Tibial nerve (tissue), 4 donors: ENCODE data around the gene GARS1. TPM values are rescaled to one million over a fixed set of nuclear protein-coding genes. Genes with fewer than 3 reads are reported as not detected.

ENCODE experiments used
- DNase-seq, 2 donors: peaks; one replicate each; pipeline ENCODE4 v3.0.0-alpha.2; 2019; ENCODE audit warnings: low spot score in 2 of 2
- H3K27ac ChIP-seq, 4 donors: fragments of 200-600 bp; sonication (generic) in 3 of 4; one replicate each; pipeline ENCODE4 v1.5.1; 2017 to 2019; ENCODE audit warnings: mild to moderate bottlenecking in 1 of 4
- H3K27me3 ChIP-seq, 2 donors: fragments of 200-600 bp; sonication (generic) in 1 of 2; one replicate each; pipeline versions ENCODE4 v1.5.1 to v1.6.0; 2017 to 2019
- H3K36me3 ChIP-seq, 3 donors: fragments of 200-600 bp; sonication (generic); one replicate each; pipeline ENCODE4 v1.5.1; 2018 to 2019
- H3K4me1 ChIP-seq, 4 donors: fragments of 200-600 bp; sonication (generic) in 3 of 4; one replicate each; pipeline ENCODE4 v1.5.1; 2017 to 2019
- H3K4me3 ChIP-seq, 4 donors: fragments of 200-600 bp; sonication (generic) in 3 of 4; one replicate each; pipeline ENCODE4 v1.5.1; 2017 to 2019; ENCODE audit warnings: mild to moderate bottlenecking in 1 of 4, moderate library complexity in 1 of 4
- H3K9me3 ChIP-seq, 4 donors: fragments of 200-600 bp; sonication (generic) in 3 of 4; one replicate each; pipeline ENCODE4 v1.5.1; 2017 to 2019
- EP300 ChIP-seq, 2 donors: sonication (generic); formaldehyde crosslinking; IDR thresholded peaks; one replicate each; pipeline ENCODE4 v1.6.1; 2017; ENCODE audit warnings: antibody characterized with exemption in 2 of 2, mild to moderate bottlenecking in 1 of 2
- POLR2A ChIP-seq, 2 donors: fragments of 450-650 bp; IDR thresholded peaks; one replicate each; pipeline ENCODE4 v1.6.1; 2017; ENCODE audit warnings: antibody characterized with exemption in 2 of 2, mild to moderate bottlenecking in 2 of 2, moderate library complexity in 2 of 2
- WGBS, 2 donors: methylation state at CpG; one replicate each; pipeline ENCODE4 v1.1.5; 2018; 5-methylcytosine and 5-hydroxymethylcytosine counted together
- total RNA-seq, 4 donors: library from RNA; depleted of rRNA; stranded (reverse); fragments of >200 nt; gene quantifications; one replicate each; pipeline ENCODE4 v1.1.0, GENCODE V29; 2016
- TF ChIP-seq, protein P1 (sequence below), 5 experiments: fragments of 200-600 bp in 3 of 5; fragments of 450-650 bp in 2 of 5; sonication (generic) in 3 of 5; IDR thresholded peaks; one replicate each; pipeline ENCODE4 v1.5.1; 2016 to 2019; ENCODE audit warnings: antibody characterized with exemption in 5 of 5, mild to moderate bottlenecking in 3 of 5, moderate library complexity in 2 of 5

GARS1 gene
- total RNA-seq, 4 donors from 2014 or later = 36.9 to 61.1 (median 55.9) TPM

- Histone ChIP-seq H3K4me3 (no peak overlapping the region), H3K27me3 (no peaks in the 10 kb centered on the region), H3K36me3 (peaks cover 0 to 40% (median 0%) of the 10 kb centered on the region in 3 donors), H3K4me1 (no peaks in the 10 kb centered on the region), H3K9me3 (no peaks in the 10 kb centered on the region), H3K27ac (no peak overlapping the region)
- DNase-seq = no peak
- 70 to 85% methylated on average over 5 of the region's 5 CpGs for whole genome bisulfite sequencing, 2 donors
- TF ChIP-seq EP300 (IDR thresholded peaks at IDR 0.05) (no peak), POLR2A (IDR thresholded peaks at IDR 0.05) (no peak)
- TF ChIP-seq, protein P1, sequence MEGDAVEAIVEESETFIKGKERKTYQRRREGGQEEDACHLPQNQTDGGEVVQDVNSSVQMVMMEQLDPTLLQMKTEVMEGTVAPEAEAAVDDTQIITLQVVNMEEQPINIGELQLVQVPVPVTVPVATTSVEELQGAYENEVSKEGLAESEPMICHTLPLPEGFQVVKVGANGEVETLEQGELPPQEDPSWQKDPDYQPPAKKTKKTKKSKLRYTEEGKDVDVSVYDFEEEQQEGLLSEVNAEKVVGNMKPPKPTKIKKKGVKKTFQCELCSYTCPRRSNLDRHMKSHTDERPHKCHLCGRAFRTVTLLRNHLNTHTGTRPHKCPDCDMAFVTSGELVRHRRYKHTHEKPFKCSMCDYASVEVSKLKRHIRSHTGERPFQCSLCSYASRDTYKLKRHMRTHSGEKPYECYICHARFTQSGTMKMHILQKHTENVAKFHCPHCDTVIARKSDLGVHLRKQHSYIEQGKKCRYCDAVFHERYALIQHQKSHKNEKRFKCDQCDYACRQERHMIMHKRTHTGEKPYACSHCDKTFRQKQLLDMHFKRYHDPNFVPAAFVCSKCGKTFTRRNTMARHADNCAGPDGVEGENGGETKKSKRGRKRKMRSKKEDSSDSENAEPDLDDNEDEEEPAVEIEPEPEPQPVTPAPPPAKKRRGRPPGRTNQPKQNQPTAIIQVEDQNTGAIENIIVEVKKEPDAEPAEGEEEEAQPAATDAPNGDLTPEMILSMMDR (IDR thresholded peaks at IDR 0.05) = no peak
Observed at GRCh38 chr7:30572212-30572841, 22.4 kb upstream of the GARS1 start.

- H3K4me3 ChIP-seq = no peak overlapping the region
- no peak for DNase-seq
- H3K27me3 ChIP-seq = no peaks in the 10 kb centered on the region
- H3K36me3 ChIP-seq = peaks cover 0 to 61% (median 0%) of the 10 kb centered on the region in 3 donors
- no peak overlapping the region for H3K27ac ChIP-seq
- no peaks in the 10 kb centered on the region for H3K9me3 ChIP-seq
- TF ChIP-seq POLR2A (IDR thresholded peaks at IDR 0.05) = no peak
- TF ChIP-seq, protein P1 (IDR thresholded peaks at IDR 0.05) = no peak
- H3K4me1 ChIP-seq = no peaks in the 10 kb centered on the region
- WGBS, 2 donors = 96% methylated on average over 2 of the region's 2 CpGs
Observed at GRCh38 chr7:30575910-30576309, 18.8 kb upstream of the GARS1 start.

DNA sequence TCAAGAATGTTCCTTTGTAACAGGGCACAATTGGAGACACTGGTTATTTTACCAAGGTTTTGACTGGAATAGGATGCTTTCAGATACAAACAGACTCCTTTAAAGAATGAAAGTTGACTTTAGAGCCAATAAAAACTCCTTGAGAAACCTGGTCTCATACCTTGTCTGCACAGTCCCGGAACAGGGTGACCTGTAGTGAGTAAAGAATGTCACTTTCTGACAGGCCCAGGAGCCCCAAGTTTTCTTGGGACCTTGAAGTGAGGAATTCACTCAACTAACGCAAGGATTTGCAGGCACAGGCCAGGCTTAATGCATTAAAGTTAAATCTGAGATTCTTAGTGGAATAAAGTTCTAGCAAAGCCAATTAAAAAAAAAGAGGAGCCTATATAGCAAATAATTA lies 11.5 kb upstream of the GARS1 start:
- TF ChIP-seq, protein P1 (IDR thresholded peaks at IDR 0.05) = no peak
- TF ChIP-seq EP300 (IDR thresholded peaks at IDR 0.05) (no peak), POLR2A (IDR thresholded peaks at IDR 0.05) (no peak)
- Histone ChIP-seq H3K4me3 (no peak overlapping the region), H3K9me3 (no peaks in the 10 kb centered on the region), H3K27me3 (no peaks in the 10 kb centered on the region), H3K36me3 (peaks cover 0 to 87% (median 0%) of the 10 kb centered on the region in 3 donors), H3K4me1 (no peaks in the 10 kb centered on the region), H3K27ac (no peak overlapping the region)
- 94 to 98% methylated on average over 2 of the region's 2 CpGs for WGBS, 2 donors
- DNase-seq = no peak

DNA sequence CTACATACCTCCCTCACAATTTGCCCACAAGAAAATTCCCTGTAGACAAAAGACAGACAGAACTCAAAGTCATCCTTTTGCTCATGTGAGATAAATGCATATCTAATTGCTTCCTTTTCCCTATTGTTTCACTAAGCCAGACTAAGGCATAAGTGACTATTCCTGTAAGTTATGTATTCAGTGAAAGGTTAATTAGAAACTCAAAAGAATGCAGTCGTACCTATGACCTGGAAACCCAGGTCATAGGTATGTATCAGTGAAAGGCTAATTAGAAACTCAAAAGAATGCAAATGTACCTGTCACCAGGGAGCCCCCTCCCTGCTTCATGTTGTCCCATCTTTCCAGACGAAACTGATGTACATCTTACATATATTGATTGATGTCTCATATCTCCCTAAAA lies 10.3 kb upstream of the GARS1 start:
- H3K27me3 ChIP-seq = no peaks in the 10 kb centered on the region
- 69 to 70% methylated on average over 2 of the region's 2 CpGs for whole genome bisulfite sequencing, 2 donors
- TF ChIP-seq POLR2A (IDR thresholded peaks at IDR 0.05) = no peak
- H3K36me3 ChIP-seq = peaks cover 0 to 75% (median 0%) of the 10 kb centered on the region in 3 donors
- H3K27ac ChIP-seq = no peak overlapping the region
- DNase-seq = no peak
- H3K4me1 ChIP-seq = no peaks in the 10 kb centered on the region
- no peaks in the 10 kb centered on the region for H3K9me3 ChIP-seq
- no peak overlapping the region for H3K4me3 ChIP-seq

DNA sequence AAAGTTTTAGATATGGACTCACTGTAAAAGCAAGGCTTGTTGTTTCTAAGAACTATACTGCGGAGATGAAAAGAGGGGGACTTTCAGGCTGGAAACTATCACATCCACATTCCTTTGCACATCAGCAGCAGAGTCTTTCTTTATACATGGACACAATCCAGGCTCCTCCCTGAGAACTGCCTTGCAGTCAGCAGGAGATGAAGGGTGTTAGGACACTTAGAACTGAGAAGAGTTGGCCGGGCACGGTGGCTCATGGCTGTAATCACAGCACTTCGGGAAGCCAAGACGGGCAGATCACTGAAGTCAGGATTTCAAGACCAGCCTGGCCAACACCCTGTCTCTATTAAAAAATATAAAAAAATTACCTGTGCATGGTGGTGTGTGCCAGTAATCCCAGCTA lies 9.7 kb upstream of the GARS1 start:
- Histone ChIP-seq H3K4me3 (no peak overlapping the region), H3K9me3 (no peaks in the 10 kb centered on the region), H3K27ac (no peak overlapping the region), H3K4me1 (peaks cover 0 to 4% (median 0%) of the 10 kb centered on the region in 4 donors), H3K27me3 (no peaks in the 10 kb centered on the region), H3K36me3 (peaks cover 0 to 72% (median 0%) of the 10 kb centered on the region in 3 donors)
- TF ChIP-seq POLR2A (IDR thresholded peaks at IDR 0.05) = no peak
- TF ChIP-seq EP300 (IDR thresholded peaks at IDR 0.05) = no peak
- TF ChIP-seq, protein P1 (IDR thresholded peaks at IDR 0.05) = no peak
- 77 to 82% methylated on average over 5 of the region's 5 CpGs for WGBS, 2 donors
- no peak for DNase-seq
